GM19395 (cell line): ENCODE results near the gene C3.
"Not testable (repeated sequence)": the region's sequence is repeated elsewhere in the genome, so short reads cannot be mapped to it uniquely, and the experiment has no call there.

Experiments
- ATAC-seq: cut with Tn5 transposase; IDR thresholded peaks from one replicate; pipeline ENCODE4 v1.9.1; 2021; ENCODE audit warnings: mild to moderate bottlenecking, moderate library complexity; ENCODE audit not compliant: unreplicated experiment

C3 gene

DNA sequence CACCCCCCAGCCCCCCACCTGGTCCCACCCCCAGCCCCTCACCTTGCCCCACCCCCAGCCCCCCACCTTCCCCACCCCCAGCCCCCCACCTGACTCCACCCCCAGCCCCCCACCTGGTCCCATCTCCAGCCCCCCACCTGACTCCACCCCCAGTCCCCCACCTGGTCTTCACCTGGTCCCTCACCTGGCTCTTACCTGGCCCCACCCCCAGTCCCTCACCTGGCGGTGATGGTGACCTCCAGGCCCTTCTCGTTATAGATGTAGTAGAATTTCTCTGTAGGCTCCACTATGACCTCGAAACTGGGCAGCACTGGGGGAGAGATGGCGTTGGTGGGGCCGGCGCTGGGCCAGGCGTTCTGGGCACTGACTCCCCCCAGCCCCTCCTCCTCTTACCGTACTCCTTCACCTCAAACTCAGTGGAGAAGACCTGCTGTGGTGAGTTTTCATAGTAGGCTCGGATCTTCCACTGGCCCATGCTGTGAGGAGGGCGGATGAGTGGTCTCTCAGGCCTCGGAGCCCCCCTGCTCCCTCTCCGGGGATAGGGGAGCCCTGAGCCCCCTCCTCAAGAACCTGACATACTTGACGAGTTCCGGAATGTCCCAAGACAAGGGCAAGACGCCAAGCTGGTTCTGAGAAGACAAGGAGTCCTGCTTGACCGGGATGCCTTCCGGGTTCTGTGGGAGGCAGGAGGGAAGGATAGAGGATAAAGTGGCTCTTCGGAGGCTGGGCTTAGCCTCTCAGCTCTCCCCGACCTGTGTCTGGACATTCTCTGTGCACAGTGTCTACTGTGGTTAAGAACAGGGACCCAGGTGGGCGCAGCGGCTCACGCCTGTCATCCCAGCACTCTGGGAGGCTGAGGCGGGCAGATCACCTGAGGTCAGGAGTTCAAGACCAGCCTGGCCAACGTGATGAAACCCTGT is 6.4 kb downstream of the C3 start:
- ATAC-seq = no peak

DNA sequence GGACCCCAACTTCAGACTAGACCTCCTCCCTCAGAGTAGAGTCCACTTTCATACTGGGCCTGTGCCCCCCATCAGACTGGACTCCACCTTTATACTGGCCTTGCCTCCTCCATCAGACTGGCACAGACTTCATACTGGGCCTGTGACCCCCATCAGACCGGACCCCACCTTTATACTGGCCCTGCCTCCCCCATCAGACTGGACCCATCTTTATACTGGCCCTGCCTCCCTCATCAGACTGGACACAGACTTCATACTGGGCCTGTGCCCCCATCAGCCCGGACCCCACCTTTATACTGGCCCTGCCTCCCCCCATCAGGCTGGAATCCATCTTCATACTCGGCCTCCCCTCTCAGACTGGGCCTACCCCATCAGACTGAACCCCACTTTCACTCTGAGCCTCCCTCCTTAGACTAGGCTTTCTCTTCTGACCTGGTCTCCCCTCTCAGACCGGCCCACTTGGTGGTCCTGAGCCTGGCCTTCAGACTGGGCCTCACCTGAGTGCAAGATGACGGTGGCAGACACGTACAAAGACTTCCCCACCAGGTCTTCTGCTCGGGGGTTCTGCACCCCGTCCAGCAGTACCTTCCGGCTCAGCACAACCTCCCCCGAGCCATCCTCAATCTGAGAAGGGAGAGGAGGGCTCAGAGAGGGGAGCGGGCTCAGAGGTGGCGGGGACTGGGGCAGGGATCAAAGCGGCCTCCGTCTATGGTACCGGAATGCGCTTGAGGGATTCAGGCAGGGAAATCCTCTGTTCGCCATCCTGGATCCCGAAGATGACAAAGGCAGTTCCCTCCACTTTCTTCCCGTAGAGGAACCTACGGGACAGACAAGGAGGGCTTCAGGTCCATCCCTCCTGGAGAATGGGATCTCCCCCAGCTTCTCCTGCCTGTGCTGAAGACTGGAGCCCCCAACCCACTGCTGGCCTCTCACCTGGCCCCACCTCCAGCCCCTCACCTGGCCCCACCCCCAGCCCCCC is 7.5 kb downstream of the C3 start:
- ATAC-seq = no peak

DNA sequence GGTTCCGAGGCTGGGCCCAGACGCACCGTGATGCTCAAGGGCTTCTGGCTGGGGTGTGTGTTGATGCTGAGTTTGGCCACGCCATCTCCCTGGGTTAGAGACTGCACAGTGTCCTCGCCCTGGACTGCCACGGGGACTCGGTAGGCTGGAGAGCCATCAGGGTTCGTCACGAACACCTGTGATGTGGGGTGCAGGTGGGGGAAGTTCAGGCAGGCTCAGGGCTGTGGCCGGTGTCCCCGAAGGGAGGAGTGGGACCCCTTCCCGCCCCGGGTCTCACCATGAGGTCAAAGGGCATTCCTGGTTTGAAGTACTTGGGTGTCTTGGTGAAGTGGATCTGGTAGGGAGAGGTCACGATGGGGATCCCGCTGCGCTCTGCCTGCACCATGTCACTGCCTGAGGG is 8.2 kb downstream of the C3 start:
- ATAC-seq = no peak

DNA sequence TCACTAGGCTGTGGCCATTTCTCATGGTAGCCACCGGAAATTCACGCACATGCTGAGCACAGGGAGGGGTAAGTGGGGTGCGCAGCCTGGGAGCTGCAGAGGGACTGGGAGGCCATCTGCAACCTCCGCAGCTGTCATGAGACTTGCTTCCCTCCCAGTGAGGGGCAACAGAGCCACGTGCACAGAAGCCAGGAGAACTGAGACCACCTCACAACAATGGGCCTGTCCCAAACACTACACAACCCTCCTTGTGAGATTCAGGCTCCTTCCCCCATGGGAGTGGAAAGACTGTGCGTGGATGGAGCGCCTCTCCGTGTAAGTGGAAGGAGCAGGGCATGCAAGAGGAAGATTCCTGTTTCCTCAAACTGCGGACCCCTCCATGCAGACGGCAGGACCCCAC is 8.8 kb downstream of the C3 start:
- no peak for ATAC-seq

DNA sequence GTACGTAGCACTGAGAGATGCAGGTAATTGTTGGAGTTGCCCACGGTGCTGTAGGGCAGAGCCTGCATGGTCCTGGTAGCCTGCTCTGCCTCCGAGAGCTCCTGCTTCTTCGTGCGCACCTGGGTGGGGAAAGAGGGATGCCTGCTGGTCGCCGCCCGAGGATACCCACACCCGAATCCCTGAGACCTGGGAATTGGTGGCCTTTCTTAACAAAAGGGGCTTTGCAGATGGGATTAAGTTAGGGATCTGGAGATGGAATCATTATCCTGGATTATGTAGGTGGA is 9.4 kb downstream of the C3 start:
- ATAC-seq = no peak

GRCh38 chr19:6710273-6711077 is 10.0 kb downstream of the C3 start:
- no peak for ATAC-seq

GRCh38 chr19:6709549-6709948 is 10.9 kb downstream of the C3 start:
- no peak for ATAC-seq

- ATAC-seq = not testable (repeated sequence)
Observed at GRCh38 chr19:6708913-6709312, 11.5 kb downstream of the C3 start.

DNA sequence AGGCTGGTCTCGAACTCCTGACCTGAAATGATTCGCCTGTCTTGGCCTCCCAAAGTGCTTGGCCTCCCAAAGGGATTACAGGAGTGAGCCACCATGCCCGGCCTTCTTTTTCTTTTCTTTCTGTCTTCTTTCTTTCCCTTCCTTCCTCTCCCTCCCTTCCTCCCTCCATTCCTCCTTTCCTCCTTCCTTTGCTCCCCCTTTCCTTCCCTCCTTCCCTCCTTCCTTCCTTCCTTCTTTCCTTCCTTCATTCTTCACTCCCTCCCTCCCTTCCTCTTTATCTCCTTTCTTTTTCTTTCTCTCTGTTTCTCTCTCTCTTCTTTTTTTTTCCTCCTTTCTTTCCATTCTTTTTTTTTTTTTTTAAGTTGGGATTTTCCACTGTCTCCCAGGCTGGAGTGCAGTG is 12.1 kb downstream of the C3 start:
- ATAC-seq = no peak

GRCh38 chr19:6707658-6708018 is 12.8 kb downstream of the C3 start:
- no peak for ATAC-seq

- no peak for ATAC-seq
Observed at GRCh38 chr19:6707011-6707657, 13.3 kb downstream of the C3 start.

- ATAC-seq = no peak
Observed at GRCh38 chr19:6706633-6706958, 13.9 kb downstream of the C3 start.

- ATAC-seq = no peak
Observed at GRCh38 chr19:6705931-6706632, 14.4 kb downstream of the C3 start.

GRCh38 chr19:6700586-6701316 is 19.7 kb downstream of the C3 start:
- ATAC-seq = no peak

DNA sequence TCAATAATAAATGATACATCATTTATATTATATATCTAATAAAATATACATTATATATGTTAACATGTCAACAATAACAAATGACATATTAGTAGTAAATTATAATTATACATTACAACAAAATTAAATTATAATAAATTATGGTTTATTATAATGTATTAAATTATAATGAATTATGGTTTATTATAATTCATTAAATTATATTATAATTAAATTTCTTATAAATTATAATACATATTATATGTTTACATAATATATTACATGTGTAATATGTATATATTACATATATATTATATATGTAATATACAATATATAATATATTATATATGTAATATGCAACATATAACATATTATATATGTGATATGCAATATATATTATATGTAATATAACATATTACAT is 20.5 kb downstream of the C3 start:
- ATAC-seq = no peak

DNA sequence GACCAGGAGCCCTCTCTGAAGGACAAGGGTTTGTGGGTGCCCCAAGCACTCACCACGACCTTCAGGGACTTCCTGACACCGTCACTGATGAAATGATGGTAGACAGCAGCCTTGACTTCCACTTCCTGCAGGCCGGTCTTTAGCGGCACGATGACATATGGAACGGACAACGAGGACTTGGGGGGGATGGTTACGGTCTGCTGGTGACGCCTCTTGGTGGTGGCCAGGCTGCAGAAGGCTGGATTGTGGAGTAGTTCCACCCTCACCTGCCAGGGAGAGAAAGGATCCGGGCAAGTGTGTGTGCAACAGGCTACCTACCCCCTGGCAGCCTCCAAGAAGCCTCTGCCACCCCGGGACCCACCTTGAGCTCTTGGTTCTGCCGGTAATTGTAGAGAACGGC is 23.2 kb downstream of the C3 start:
- ATAC-seq = no peak

GRCh38 chr19:6696239-6696820 is 24.1 kb downstream of the C3 start:
- no peak for ATAC-seq

- ATAC-seq = no peak
Observed at GRCh38 chr19:6694147-6694815, 26.2 kb downstream of the C3 start.

DNA sequence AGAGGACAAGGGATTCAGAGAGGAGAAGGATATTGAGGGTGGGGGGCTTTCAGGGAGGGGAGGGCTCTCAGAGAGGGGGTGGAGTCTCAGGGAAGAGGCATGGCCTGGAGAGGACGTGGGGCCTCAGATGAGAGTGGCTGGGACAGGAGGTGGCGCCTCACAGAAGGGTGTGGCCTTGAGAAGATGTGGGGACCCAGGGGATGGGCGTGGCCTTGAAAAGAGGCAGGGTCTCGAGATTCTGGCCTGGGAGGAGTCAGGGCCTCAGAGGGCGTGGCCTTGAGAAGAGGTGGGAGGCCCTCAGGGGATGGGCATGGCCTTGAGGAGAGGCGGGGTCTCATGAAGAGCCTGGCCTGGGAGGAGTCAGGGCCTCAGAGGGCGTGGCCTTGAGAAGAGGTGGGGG is 26.8 kb downstream of the C3 start:
- ATAC-seq = no peak
